NOMO-1 treated with DMSO at 0.1 percent for 48 hours (cell line): ENCODE results near the gene CDCA4.
A peak's percentile ranks its signal among the peaks of the same experiment; 100 is the strongest.

Experiments
- DNase-seq: peaks from one replicate; lab custom pipeline; 2025; ENCODE audit not compliant: unreplicated experiment; lab: John Stamatoyannopoulos, UW

Gene CDCA4

DNA sequence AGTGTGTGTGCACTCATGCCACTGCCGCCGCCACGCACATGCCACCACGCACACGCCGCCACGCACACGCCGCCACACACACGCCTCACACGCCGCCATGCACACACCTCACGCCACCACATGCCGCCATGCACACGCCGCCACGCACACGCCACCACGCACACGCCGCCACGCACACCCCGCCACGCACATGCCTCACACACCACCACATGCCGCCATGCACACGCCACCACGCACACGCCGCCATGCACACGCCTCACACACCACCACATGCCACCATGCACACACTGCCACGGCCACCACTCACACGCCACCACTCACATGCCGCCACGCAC, 29.0 kb downstream of the CDCA4 start:
- no peak for DNase-seq

GRCh38 chr14:104989951-104990303, 31.0 kb downstream of the CDCA4 start:
- no peak for DNase-seq

DNA sequence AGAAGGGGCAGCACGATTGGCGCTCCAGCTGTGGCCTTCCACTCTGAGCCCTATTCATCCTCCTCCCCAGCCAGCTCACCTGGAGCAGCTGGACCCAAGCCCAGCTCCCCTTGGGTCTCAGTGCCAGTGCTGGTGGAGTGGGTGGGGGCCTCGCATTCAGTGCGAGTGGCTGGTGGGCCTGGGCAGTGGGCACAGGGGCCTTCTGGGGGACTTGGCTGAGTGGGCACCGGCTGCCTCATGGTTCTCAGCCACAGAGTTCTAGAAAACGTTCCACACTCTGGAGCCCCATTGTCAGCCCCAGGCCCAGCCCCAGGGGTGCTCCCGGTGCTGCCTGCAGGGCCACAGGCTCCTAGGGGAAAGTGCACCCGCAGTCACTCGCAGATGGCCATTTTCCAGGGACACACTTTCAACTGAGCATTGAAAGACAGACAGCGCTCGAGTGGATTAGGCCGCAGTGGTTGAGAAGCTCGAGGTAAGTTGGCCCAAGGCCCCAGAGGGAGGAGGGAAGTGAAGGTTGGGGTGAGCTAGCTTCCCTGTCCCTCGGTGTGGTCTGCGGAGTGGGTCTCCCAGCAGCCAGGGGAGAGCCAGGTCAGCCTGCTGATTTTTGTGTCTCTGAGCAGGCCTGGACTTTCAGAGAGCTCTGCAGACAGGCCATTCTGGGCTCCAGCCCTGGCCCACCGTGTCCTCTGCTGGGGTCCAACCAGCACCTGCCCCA, 31.5 kb downstream of the CDCA4 start:
- no peak for DNase-seq

DNA sequence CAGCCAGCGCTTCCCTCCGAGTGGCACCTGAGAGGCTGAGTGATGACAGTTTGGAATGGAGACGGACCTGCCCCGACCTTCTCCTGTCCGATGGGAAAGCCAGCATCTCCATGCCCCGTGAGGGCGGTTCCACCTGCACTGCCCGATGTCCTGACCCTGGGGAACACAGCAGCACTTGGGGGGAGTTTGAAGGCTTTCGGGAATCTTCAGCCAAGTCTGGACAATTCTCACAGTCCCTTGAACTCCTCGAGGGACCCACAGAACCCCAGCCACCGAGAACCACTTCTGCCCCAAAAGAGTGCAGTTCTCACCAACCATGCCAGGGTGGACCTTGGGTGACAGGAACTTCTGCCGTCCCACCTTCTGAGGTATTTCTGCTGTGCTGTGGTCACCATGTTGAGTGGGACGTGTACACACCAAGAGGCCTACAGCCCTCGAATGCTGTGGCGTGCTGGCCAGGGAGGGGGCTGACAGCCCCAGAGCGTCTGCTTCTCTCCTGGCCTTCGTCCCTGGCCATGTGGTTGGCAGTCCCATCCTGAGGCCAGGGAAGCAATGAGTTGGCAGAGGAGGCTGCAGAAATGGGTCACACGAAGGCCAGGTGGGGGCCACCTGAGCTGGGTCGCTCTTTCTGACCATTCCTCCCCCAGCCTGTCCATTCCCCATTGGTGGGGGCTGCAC, 34.3 kb downstream of the CDCA4 start:
- DNase-seq = no peak

GRCh38 chr14:104985675-104986486, 35.0 kb downstream of the CDCA4 start, which contains the start of gene CLBA1:
CLBA1 (plus strand) TSS chr14:104985788; CDS start chr14:104986432, 644 bp downstream.
- peak; percentile 68 for DNase-seq

GRCh38 chr14:104984056-104984894, 36.6 kb downstream of the CDCA4 start:
- no peak for DNase-seq

- DNase-seq = no peak
These were observed 37.6 kb downstream of the CDCA4 start for GRCh38 chr14:104983231-104983721.

DNA sequence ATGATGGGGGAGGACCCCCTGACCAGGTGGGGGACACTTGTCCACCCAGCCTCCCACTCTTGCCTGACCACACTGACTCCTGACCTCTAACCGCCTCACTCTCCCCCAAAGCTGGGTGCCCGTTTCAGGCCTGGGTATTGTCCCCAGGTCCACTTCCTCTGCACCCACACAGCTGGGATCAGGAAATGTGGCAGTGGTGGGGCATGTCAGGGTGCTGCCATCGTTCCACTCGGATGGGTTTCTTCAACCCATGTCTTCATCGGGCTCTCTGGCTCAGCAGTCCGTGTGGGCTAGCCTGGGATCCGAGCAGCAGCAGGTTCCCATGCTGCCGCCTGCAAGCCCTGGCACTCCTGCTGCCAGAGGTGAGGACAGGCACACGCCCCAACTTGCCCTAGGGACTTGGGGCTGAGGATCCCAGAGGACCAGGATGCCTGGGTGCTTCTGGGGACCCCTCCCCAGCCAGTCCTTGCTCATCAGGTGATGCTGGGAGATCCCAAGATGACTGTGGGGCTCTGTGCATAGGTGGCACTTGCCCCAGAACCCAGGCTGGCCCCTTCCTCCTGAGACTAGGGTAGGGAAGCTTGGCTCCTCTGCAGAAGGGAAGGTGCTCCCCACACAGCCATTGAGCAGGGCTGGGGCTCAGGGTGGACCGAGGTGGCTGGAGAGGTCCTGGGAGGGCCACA, 38.2 kb downstream of the CDCA4 start:
- no peak for DNase-seq

DNA sequence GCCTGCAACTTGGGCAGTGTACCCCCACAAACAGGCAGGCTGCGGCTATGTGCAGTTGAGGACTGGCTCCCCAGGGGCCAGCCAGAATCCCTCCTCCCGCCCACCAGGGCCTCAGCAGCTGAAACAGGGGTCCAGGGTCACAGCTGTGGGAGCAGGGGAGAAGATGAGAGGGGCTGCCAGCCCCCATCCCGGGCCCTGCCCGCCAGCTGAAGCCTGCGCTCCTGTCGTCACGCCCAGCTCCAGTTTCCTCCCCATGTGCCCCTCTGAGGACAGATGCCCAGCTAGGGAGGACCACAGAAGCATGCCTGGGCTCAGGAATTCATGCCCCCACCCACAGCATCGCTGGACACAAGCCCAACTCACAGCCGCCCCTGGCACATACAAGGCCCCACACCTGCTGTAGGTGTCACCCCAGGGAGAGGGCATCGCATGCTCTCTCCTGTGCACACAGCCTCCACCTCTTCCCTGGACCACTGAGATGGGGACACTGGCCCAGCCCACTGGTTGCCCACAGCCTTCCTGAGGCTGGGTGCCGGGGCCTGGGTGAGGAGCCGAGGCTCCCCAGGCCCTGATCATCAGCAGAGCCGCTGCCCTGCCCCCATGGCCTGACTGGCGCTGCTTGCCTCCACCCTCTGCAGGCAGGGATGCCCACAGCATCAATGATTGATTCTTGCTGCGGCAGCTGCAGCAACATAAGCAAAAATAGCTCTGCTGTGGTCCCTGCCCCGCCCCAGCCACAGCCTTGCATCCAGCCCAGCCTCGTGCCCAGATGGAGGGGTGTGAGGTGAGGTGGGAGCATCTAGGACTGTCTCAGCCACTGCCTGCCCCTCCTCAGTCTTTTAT, 39.0 kb downstream of the CDCA4 start:
- DNase-seq = no peak

DNA sequence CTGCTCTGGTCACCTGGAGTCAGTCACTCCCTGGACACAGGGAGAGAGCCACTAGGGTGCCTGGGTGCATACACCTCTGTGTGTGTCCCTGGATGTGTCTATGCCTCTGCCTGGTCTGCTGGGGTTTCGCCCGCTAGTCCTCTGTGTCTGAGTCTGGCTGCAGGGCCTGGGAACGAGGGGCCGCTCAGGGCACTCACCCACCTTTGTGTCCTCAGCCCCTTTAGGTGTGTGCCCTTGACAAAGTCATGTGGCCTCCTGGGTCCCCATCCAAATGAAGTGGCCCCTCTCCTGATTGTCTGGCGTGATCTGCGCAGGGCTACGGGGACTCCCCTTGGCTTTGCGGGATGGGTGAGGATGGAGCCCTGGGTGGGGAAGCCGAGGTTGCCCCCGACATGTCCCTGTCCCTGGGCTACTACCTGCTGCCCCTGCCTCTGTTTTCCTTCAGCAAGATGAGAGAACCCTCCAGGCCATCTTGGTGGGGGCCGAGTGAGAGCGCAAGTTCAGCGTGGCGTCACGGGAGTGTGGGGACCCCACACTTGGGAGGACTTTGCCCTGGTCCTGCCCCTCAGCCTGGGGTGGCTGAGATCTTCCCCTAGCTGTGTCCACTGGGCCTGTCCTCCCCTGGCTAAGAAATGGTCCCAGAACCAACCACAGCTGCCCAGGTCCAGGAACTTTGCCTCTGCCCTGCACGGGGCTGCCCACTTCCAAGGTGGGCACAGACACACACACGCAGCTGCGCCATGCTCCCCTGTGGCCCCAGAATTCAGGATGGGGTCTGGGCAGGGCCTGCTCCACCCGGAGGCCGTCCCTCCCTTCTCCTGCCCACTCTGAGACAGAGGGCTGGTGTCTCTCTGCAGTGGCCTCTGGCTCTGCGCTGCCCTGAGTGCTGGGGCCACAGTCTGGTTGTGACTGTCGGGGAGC, 40.0 kb downstream of the CDCA4 start:
- no peak for DNase-seq

DNA sequence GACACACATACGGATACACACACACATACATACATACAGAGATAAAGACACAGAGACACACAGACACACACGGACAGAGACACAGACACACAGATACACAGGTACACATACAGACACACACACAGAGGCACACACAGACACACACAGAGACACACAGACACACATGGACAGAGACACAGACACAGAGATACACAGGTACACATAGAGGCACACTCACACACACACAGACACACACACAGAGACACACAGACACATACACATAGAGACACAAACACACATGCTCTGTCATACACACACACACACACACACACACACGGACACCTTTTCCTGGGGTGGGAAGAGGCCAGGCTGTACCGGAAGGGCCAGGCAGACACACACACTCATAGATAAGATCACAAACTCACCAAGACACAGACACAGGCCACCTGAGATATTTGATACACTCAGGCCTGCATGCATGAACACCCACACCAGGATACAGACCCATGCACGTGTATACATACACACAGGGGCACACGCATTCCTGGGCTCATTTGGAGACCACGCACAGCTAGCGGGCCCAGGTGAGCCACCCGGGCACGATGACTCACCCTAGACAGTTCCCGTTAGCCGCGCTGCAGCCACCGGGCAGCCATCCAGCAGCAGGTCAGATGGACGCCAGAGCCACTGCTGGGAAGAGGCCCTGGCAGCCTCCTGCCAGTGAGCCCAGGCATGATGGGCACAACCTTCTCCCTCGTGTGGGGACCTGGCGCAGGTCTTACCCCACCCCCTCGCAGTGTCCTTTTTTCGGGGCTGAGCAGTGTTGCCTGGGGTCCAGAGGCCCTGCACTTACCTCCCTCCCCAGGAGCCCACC, 40.9 kb downstream of the CDCA4 start:
- DNase-seq = no peak

- DNase-seq = no peak
These were observed 41.9 kb downstream of the CDCA4 start for GRCh38 chr14:104978746-104979691.

DNA sequence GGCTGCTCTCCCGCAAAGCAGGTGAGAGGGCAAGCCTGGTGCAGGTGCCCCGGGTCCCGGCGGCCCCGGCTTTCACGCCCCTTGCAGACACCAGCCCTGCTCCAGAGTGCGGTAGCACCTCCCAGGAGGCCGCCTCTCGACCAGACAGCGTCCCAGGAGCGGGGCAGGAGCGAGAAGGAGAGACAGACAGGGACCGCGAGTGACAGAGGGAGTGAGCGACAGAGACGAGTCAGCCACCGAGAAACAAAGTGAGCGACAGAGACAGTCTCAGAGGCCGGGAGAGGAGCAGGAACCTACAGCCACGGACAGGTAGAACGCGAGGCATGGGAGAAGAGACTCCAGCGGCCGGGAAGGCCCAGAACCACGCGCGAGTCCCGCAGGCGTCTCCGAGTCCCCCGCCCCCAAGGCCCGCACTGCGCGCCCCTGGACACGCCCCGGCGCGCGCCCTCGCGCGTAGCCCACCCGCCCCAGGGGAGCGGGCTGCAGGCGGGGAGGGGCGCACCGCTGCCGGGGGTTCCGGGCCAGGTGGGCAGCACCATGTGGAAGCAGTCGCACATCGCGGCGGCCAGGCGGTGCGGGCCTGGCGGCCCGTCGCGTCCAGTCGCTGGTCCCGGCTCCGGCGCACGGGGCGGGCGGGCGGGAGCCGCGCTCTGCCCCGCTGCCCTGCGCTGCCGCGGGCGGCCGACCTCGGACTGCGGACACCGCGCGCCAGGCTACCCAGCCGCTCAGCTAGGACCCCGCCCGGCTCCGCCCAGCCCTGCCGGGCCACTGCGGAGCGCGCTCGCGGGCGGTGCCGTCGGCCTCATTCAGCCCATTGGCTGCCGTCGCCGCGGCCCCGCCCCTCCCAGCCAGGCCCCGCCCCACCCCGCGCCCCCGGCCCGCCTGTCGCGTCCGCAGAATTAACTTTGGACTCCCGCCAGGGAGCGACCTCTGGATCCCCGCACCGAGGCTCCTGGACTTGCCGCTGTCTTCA, 42.9 kb downstream of the CDCA4 start, which contains the start of gene AHNAK2:
TSS of gene AHNAK2 (minus strand) at position 694 of the 973 bp plus-strand sequence. CDS start at position 557, 137 bp downstream.
- peak; percentile 51 for DNase-seq

DNA sequence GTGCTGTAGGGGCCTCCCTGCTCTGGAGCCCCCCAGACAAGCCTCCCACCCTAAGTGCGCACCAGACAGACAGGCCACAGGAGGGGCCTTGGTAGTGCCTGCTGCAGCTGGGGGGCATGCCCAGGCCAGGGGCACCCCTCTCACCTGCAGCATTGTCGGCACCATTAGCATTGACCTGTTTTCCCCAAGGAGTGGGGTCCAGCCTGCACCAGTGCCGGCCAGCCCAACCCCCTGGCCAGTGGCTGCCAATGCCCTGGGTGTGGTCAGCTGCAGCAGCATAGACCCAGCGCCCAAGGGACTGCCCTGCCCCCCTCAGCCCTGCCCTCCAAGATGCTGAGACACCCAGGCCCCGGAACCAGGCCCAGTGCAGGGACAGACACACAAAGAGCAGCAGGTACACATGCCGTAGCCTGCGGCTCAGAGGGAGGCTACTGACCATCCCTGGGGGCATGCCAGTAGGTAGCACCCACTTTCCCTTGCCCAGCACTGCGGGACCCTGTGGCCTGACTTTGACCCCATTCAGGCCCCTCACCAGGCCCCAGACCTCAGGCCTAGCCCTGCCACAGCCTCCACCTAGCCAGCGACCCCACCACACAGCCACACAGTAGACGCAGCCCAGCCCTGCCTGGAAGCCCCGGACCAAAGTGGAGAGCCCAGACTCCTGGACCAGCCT, 43.7 kb downstream of the CDCA4 start:
- DNase-seq = no peak
